Measurements from ENCODE around the gene ATP11B. TPM values are rescaled to one million over a fixed set of nuclear protein-coding genes. Genes with fewer than 3 reads are reported as not detected.
A peak's percentile ranks its signal among the peaks of the same experiment; 100 is the strongest.
"Not testable (repeated sequence)": the region's sequence is repeated elsewhere in the genome, so short reads cannot be mapped to it uniquely, and the experiment has no call there.

Gene ATP11B
- total RNA-seq, 2 donors from 2014 or later: 28.9 to 36.2 TPM

DNA sequence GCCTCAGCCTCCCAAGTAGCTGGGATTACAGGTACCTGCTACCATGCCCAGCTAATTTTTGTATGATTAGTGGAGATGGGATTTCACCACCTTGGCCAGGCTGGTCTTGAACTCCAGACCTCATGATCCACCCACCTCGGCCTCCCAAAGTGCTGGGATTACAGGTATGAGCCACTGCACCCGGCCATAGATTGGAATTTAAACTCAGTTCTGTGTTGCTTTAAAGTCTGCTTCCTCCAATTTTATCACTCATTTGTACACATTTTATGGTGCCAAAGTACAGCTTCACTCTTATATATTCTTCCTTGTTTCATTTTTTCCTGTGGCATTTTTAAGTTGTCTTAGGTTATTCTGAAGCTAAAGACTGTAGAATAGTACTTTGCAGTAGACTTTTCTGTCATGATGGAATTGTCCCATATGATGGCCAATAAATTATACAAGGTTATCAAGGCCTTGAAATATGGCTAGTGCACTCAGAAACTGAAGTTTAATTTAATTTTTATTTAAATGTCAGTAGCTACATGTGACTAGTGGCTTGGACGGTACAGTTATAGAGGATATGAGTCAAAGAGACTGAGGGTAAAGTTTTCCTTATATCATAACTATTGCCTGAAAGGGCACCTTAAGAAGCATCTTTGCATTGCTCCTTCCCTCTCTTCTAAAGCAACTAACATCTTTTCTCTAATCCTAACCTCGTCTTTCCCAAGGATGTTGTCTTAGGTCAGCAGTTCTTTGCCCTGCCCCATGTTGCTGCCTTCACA is 28.1 kb downstream of the ATP11B start:
- Histone ChIP-seq H3K9me3 (no peaks in the 10 kb centered on the region), H3K4me3 (no peak overlapping the region), H3K27me3 (no peaks in the 10 kb centered on the region), H3K27ac (no peak overlapping the region), H3K36me3 (no peaks in the 10 kb centered on the region), H3K4me1 (peaks cover 0 to 14% of the 10 kb centered on the region in 2 donors)
- TF ChIP-seq, protein P1, sequence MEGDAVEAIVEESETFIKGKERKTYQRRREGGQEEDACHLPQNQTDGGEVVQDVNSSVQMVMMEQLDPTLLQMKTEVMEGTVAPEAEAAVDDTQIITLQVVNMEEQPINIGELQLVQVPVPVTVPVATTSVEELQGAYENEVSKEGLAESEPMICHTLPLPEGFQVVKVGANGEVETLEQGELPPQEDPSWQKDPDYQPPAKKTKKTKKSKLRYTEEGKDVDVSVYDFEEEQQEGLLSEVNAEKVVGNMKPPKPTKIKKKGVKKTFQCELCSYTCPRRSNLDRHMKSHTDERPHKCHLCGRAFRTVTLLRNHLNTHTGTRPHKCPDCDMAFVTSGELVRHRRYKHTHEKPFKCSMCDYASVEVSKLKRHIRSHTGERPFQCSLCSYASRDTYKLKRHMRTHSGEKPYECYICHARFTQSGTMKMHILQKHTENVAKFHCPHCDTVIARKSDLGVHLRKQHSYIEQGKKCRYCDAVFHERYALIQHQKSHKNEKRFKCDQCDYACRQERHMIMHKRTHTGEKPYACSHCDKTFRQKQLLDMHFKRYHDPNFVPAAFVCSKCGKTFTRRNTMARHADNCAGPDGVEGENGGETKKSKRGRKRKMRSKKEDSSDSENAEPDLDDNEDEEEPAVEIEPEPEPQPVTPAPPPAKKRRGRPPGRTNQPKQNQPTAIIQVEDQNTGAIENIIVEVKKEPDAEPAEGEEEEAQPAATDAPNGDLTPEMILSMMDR (IDR thresholded peaks at IDR 0.05): no peak
- no peak for DNase-seq (ENCODE audit: low spot score)

DNA sequence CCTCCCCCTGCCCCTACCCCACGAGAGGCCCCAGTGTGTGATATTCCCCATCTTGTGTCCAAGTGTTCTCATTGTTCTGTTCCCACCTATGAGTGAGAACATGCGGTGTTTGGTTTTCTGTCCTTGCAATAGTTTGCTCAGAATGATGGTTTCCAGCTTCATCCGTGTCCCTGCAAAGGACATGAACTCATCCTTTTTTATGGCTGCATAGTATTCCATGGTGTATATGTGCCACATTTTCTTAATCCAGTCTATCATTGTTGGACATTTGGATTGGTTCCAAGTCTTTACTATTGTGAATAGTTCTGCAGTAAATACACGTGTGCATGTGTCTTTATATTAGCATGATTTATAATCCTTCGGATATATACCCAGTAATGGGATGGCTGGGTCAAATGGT is 29.0 kb downstream of the ATP11B start:
- H3K9me3 ChIP-seq; H3K4me3 ChIP-seq; H3K36me3 ChIP-seq; DNase-seq (ENCODE audit: low spot score); H3K27ac ChIP-seq; H3K4me1 ChIP-seq; H3K27me3 ChIP-seq: not testable (repeated sequence)

DNA sequence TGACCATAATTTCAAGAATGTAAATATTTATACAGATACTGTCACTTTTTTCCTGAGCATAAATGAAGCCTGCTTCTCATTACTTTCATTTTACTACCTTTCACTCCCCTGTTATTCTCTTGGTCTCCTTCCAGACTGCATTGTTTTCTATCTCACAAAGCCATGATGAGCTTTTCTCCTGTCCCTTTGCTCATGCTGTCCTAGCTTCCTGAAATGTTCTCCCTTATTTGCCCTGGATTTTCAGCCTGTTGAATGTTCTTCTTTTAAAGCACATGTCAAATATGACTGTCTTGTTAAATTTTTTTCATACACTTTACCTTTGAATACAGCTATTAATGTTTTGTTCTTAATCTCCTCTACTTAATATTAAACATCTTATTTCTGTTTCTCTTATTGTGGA is 31.7 kb downstream of the ATP11B start:
- Histone ChIP-seq H3K27ac (no peak overlapping the region), H3K36me3 (no peaks in the 10 kb centered on the region), H3K9me3 (no peaks in the 10 kb centered on the region), H3K27me3 (no peaks in the 10 kb centered on the region), H3K4me3 (no peak overlapping the region), H3K4me1 (peaks cover 0 to 5% of the 10 kb centered on the region in 2 donors)
- TF ChIP-seq, protein P1 (IDR thresholded peaks at IDR 0.05): no peak
- DNase-seq (ENCODE audit: low spot score): no peak

DNA sequence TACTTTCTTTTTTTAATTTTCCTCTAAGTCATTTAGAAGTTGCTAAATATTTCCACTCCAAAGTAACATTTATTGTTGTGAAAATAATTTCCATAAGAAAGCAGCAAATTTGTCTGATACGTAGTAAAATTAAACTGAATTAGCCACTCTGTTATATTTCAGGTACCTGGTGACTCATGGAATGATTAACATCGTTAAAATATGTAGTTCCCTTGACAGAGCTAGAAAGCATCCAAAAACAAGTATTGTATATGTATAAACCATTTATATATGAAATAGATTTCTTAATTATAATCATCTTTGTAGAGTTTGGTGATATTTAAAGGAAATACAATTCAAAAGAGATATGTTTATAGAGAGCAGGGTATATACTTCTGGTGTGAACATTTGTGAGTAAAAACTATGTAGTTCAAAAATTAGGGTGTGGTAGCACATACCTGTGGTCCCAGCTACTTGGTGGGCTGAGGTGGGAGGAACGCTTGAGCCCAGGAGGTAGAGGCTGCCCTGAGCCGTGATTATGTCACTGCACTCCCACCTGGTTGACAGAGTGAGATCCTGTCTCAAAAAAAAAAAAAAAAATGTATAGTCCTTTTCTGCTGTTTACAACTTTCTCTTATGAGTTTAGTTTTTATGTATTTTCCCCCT is 36.6 kb downstream of the ATP11B start:
- Histone ChIP-seq H3K36me3 (peaks cover 7% of the 10 kb centered on the region), H3K4me1 (peaks cover 0 to 5% of the 10 kb centered on the region in 2 donors), H3K27me3 (no peaks in the 10 kb centered on the region), H3K27ac (no peak overlapping the region), H3K4me3 (no peak overlapping the region), H3K9me3 (no peaks in the 10 kb centered on the region)
- no peak for DNase-seq (ENCODE audit: low spot score)
- TF ChIP-seq, protein P1 (IDR thresholded peaks at IDR 0.05): no peak

DNA sequence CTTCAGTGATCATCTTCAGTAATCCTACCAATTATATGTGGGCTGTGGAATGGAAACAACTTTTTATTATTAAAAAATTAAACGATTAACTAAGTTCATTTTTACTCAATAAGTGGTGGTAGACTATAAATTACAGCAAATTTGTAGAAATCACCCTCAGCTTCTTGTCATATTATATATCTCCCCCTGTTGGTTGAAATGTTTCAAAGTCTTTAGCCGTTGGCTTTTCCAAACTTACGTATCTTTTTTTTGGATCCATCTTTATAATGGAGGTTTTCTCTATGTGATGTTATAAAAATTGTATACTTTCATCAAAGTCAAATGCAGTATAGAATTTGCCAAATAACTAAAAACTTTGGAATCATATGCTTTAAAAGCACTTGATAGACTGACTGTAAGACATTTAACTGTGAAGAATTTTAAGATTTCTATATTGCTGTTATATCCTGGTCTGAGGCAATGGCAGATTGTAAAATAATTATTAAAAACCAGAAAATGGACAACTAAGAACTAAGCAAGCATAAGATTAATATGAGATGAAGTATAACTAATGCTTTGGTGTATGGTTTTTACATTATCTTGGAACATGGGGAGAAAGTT is 44.7 kb downstream of the ATP11B start:
- no peak for DNase-seq (ENCODE audit: low spot score)
- Histone ChIP-seq H3K27me3 (no peaks in the 10 kb centered on the region), H3K4me1 (no peaks in the 10 kb centered on the region), H3K36me3 (peaks cover 13% of the 10 kb centered on the region), H3K27ac (no peak overlapping the region), H3K4me3 (no peak overlapping the region), H3K9me3 (no peaks in the 10 kb centered on the region)
- TF ChIP-seq, protein P1 (IDR thresholded peaks at IDR 0.05): peak in 1 of 2 donors; percentile 64

DNA sequence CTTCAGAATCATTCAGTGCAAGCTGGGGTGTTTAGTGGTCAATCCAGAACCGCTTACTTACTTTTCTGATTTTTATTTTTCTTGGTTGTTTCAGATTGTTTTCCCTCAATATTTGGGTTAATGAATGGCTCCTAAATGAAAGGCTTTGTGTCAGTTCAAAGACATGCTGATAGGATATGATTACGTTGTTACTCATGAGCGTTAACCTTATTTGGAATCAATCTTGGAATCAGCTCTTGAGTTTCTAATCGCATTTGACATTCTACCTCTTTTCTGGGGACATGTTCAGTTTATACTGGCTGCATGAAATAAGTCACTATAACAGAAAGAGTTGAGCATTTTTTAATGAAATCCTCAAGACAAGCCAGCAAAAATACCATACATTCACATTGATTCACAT is 50.2 kb downstream of the ATP11B start:
- H3K9me3 ChIP-seq: no peaks in the 10 kb centered on the region
- no peak overlapping the region for H3K4me3 ChIP-seq
- peaks cover 40% of the 10 kb centered on the region for H3K36me3 ChIP-seq
- no peaks in the 10 kb centered on the region for H3K27me3 ChIP-seq
- H3K4me1 ChIP-seq: no peaks in the 10 kb centered on the region
- no peak for DNase-seq (ENCODE audit: low spot score)
- TF ChIP-seq, protein P1 (IDR thresholded peaks at IDR 0.05): no peak
- no peak overlapping the region for H3K27ac ChIP-seq
